Liver (tissue), 9 donors: ENCODE results near the gene KYNU. TPM values are rescaled to one million over a fixed set of nuclear protein-coding genes. Genes with fewer than 3 reads are reported as not detected.

Experiments
- DNase-seq: peaks from one replicate; pipeline ENCODE4 v3.0.0-alpha.2; 2017; ENCODE audit warnings: low spot score
- H3K27ac ChIP-seq, 2 donors: one replicate each; pipeline ENCODE4 v1.7.0; 2013; ENCODE audit warnings: inconsistent platforms in 2 of 2, low read length in 2 of 2, control low read depth in 1 of 2, low read depth in 1 of 2, mild to moderate bottlenecking in 1 of 2
- H3K27me3 ChIP-seq, 4 donors: one replicate each; pipeline versions ENCODE4 v1.6.1 to v1.7.0; 2013; ENCODE audit warnings: low read length in 3 of 4, inconsistent platforms in 1 of 4, mild to moderate bottlenecking in 1 of 4, moderate library complexity in 1 of 4; ENCODE audit not compliant: control insufficient read depth in 4 of 4, insufficient read depth in 4 of 4
- H3K36me3 ChIP-seq, 4 donors: one replicate each; pipeline versions ENCODE4 v1.6.1 to v1.7.0; 2013; ENCODE audit warnings: low read length in 3 of 4, mild to moderate bottlenecking in 3 of 4, low read depth in 1 of 4, moderate library complexity in 1 of 4; ENCODE audit not compliant: control insufficient read depth in 4 of 4, insufficient read depth in 3 of 4
- H3K4me1 ChIP-seq, 4 donors: one replicate each; pipeline versions ENCODE4 v1.6.1 to v1.7.0; 2013; ENCODE audit warnings: low read length in 3 of 4, mild to moderate bottlenecking in 3 of 4, moderate library complexity in 1 of 4; ENCODE audit not compliant: control insufficient read depth in 4 of 4, insufficient read depth in 4 of 4
- H3K4me3 ChIP-seq, 3 donors: one replicate each; pipeline versions ENCODE4 v1.6.1 to v1.7.0; 2013; ENCODE audit warnings: low read length in 3 of 3, control low read depth in 1 of 3, low read depth in 1 of 3, mild to moderate bottlenecking in 1 of 3
- H3K9ac ChIP-seq, 2 donors: one replicate each; pipeline ENCODE4 v1.7.0; 2013; ENCODE audit warnings: low read length in 2 of 2, mild to moderate bottlenecking in 2 of 2, moderate library complexity in 2 of 2, control low read depth in 1 of 2, low read depth in 1 of 2
- H3K9me3 ChIP-seq, 4 donors: one replicate each; pipeline versions ENCODE4 v1.6.1 to v1.7.0; 2013; ENCODE audit warnings: low read length in 3 of 4; ENCODE audit not compliant: control insufficient read depth in 4 of 4
- FOXA1 ChIP-seq: IDR thresholded peaks from 2 replicates; pipeline ENCODE4 v1.6.1; 2016; ENCODE audit warnings: antibody characterized with exemption
- FOXA2 ChIP-seq: IDR thresholded peaks from 2 replicates; pipeline ENCODE4 v1.6.1; 2016; ENCODE audit warnings: antibody characterized with exemption
- GABPA ChIP-seq, 2 donors: IDR thresholded peaks in 1 of 2; conservative IDR thresholded peaks in 1 of 2; 2 replicates each; pipeline ENCODE4 v1.6.1; 2016; ENCODE audit warnings: antibody characterized with exemption in 2 of 2, mild to moderate bottlenecking in 1 of 2, moderate library complexity in 1 of 2
- HNF4A ChIP-seq, 2 donors: conservative IDR thresholded peaks; 2 replicates each; pipeline ENCODE4 v1.6.1; 2016; ENCODE audit warnings: antibody characterized with exemption in 2 of 2, mild to moderate bottlenecking in 2 of 2
- HNF4G ChIP-seq: IDR thresholded peaks from 2 replicates; pipeline ENCODE4 v1.6.1; 2016; ENCODE audit warnings: antibody characterized with exemption
- JUND ChIP-seq, 2 donors: IDR thresholded peaks; 2 replicates each; pipeline ENCODE4 v1.6.1; 2016; ENCODE audit warnings: antibody characterized with exemption in 2 of 2
- RAD21 ChIP-seq, 2 donors: IDR thresholded peaks; 2 replicates each; pipeline ENCODE4 v1.6.1; 2016; ENCODE audit warnings: antibody characterized with exemption in 2 of 2, mild to moderate bottlenecking in 2 of 2
- RXRA ChIP-seq, 2 donors: IDR thresholded peaks; 2 replicates each; pipeline ENCODE4 v1.6.1; 2017 to 2018; ENCODE audit warnings: antibody characterized with exemption in 2 of 2, mild to moderate bottlenecking in 1 of 2
- SP1 ChIP-seq: IDR thresholded peaks from 2 replicates; pipeline ENCODE4 v1.6.1; 2018; ENCODE audit warnings: antibody characterized with exemption, mild to moderate bottlenecking
- TAF1 ChIP-seq: conservative IDR thresholded peaks from 2 replicates; pipeline ENCODE4 v1.6.1; 2016; ENCODE audit warnings: antibody characterized with exemption, mild to moderate bottlenecking
- WGBS: extraction: QIAGEN DNeasy Blood & Tissue Kit; methylation state at CpG from one replicate; pipeline ENCODE4 v1.1.7; 2013; 5-methylcytosine and 5-hydroxymethylcytosine counted together
- polyA plus RNA-seq, 2 donors: library from polyadenylated mRNA; stranded (reverse) in 1 of 2; unstranded in 1 of 2; fragments of 200-250 nt in 1 of 2; fragments of >200 nt in 1 of 2; fragmentation: Nextera tagmentation in 1 of 2; extraction: Ambion mirVana in 1 of 2; gene quantifications; one replicate each; pipeline versions ENCODE4 v1.2.1 to v1.2.3, GENCODE V29; 2013 to 2015
- total RNA-seq, 2 donors: library from RNA; depleted of rRNA; stranded (reverse); fragments of >200 nt; gene quantifications; one replicate each; pipeline ENCODE4 v1.2.3, GENCODE V29; 2014
- TF ChIP-seq, protein P1 (sequence below): fragments of 150-350 bp; IDR thresholded peaks from 2 replicates; pipeline ENCODE4 v1.5.1; 2017; ENCODE audit warnings: improper control_type of control experiment, low read depth, low read length; ENCODE audit not compliant: missing input control
- TF ChIP-seq, protein P2 (sequence below): IDR thresholded peaks from 2 replicates; pipeline ENCODE4 v1.6.1; 2016; ENCODE audit warnings: antibody characterized with exemption
- TF ChIP-seq, protein P3 (sequence below): IDR thresholded peaks from 2 replicates; pipeline ENCODE4 v1.6.1; 2016; ENCODE audit warnings: antibody characterized with exemption
- TF ChIP-seq, protein P4 (sequence below): IDR thresholded peaks from 2 replicates; pipeline ENCODE4 v1.6.1; 2016; ENCODE audit warnings: antibody characterized with exemption, mild to moderate bottlenecking
- TF ChIP-seq, protein P5 (sequence below): IDR thresholded peaks from 2 replicates; pipeline ENCODE4 v1.6.1; 2016; ENCODE audit warnings: antibody characterized with exemption
- donor health status: healthy.
- donor health status: healthy.
- donor health status: healthy.
- donor health status: healthy.
- donor health status: healthy.

KYNU gene
- total and polyA plus RNA-seq, 4 donors: 24.0 to 64.3 (median 32.8) TPM

DNA sequence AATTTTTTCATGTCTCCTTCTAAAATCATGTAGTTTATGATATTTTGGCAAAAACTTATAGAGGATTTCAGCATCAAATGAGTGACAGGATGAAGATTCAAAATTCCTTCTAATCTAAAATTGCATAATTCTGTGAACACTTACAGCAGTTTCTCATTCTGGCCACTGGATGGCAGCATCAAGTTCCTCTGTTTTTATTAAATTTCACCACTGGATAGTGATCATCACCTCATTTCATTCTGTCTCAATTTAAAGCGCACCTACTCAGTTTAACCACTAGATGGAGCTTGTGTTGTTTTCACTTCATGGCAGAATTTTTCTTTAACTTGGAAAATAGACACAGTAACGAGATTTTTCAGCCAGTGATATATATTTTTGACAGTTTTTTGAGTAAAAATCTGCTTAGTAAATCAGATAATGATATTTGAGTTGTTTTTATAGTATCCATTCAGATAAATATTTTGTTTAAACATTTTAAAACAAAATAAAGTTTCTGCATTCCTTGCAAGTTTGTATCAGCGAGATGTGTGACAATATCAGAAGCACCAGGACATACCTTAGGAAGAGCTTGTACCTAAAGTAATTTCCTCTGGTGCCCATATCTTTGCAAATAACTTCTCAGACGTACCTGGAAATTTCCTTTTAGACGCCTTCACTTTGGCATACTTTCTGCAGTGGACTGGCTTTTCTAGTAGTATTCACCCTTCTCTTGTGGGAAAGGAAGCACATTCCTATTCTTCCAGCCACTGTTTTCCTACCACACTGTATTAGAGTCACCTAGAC lies 157.0 kb downstream of the KYNU start:
- Histone ChIP-seq H3K27me3 (no peaks in the 10 kb centered on the region), H3K4me3 (no peak overlapping the region), H3K9me3 (no peaks in the 10 kb centered on the region), H3K36me3 (peaks cover 2 to 15% (median 10%) of the 10 kb centered on the region in 4 donors), H3K27ac (no peak overlapping the region), H3K9ac (no peak overlapping the region), H3K4me1 (no peaks in the 10 kb centered on the region)
- DNase-seq: peak; percentile 46
- 47% methylated on average over 5 of the region's 5 CpGs for WGBS
- TF ChIP-seq, protein P1, sequence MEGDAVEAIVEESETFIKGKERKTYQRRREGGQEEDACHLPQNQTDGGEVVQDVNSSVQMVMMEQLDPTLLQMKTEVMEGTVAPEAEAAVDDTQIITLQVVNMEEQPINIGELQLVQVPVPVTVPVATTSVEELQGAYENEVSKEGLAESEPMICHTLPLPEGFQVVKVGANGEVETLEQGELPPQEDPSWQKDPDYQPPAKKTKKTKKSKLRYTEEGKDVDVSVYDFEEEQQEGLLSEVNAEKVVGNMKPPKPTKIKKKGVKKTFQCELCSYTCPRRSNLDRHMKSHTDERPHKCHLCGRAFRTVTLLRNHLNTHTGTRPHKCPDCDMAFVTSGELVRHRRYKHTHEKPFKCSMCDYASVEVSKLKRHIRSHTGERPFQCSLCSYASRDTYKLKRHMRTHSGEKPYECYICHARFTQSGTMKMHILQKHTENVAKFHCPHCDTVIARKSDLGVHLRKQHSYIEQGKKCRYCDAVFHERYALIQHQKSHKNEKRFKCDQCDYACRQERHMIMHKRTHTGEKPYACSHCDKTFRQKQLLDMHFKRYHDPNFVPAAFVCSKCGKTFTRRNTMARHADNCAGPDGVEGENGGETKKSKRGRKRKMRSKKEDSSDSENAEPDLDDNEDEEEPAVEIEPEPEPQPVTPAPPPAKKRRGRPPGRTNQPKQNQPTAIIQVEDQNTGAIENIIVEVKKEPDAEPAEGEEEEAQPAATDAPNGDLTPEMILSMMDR: peak; percentile 99
- no peak for TF ChIP-seq TAF1
- no peak for TF ChIP-seq GABPA (IDR thresholded peaks at IDR 0.05 in 1 of 2, conservative IDR thresholded peaks at IDR 0.05 in 1 of 2)
- no peak for TF ChIP-seq FOXA2
- peak; percentile 92 to 95 for TF ChIP-seq RAD21 (IDR thresholded peaks at IDR 0.05)
- TF ChIP-seq, protein P2, sequence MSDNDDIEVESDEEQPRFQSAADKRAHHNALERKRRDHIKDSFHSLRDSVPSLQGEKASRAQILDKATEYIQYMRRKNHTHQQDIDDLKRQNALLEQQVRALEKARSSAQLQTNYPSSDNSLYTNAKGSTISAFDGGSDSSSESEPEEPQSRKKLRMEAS: no peak
- TF ChIP-seq HNF4G: no peak
- TF ChIP-seq, protein P3, sequence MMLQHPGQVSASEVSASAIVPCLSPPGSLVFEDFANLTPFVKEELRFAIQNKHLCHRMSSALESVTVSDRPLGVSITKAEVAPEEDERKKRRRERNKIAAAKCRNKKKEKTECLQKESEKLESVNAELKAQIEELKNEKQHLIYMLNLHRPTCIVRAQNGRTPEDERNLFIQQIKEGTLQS: no peak
- TF ChIP-seq RXRA (IDR thresholded peaks at IDR 0.05): peak in 1 of 2 donors; percentile 24
- TF ChIP-seq, protein P4, sequence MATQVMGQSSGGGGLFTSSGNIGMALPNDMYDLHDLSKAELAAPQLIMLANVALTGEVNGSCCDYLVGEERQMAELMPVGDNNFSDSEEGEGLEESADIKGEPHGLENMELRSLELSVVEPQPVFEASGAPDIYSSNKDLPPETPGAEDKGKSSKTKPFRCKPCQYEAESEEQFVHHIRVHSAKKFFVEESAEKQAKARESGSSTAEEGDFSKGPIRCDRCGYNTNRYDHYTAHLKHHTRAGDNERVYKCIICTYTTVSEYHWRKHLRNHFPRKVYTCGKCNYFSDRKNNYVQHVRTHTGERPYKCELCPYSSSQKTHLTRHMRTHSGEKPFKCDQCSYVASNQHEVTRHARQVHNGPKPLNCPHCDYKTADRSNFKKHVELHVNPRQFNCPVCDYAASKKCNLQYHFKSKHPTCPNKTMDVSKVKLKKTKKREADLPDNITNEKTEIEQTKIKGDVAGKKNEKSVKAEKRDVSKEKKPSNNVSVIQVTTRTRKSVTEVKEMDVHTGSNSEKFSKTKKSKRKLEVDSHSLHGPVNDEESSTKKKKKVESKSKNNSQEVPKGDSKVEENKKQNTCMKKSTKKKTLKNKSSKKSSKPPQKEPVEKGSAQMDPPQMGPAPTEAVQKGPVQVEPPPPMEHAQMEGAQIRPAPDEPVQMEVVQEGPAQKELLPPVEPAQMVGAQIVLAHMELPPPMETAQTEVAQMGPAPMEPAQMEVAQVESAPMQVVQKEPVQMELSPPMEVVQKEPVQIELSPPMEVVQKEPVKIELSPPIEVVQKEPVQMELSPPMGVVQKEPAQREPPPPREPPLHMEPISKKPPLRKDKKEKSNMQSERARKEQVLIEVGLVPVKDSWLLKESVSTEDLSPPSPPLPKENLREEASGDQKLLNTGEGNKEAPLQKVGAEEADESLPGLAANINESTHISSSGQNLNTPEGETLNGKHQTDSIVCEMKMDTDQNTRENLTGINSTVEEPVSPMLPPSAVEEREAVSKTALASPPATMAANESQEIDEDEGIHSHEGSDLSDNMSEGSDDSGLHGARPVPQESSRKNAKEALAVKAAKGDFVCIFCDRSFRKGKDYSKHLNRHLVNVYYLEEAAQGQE: peak; percentile 20
- peak; percentile 28 to 36 for TF ChIP-seq JUND (IDR thresholded peaks at IDR 0.05)
- TF ChIP-seq SP1: no peak
- TF ChIP-seq, protein P5, sequence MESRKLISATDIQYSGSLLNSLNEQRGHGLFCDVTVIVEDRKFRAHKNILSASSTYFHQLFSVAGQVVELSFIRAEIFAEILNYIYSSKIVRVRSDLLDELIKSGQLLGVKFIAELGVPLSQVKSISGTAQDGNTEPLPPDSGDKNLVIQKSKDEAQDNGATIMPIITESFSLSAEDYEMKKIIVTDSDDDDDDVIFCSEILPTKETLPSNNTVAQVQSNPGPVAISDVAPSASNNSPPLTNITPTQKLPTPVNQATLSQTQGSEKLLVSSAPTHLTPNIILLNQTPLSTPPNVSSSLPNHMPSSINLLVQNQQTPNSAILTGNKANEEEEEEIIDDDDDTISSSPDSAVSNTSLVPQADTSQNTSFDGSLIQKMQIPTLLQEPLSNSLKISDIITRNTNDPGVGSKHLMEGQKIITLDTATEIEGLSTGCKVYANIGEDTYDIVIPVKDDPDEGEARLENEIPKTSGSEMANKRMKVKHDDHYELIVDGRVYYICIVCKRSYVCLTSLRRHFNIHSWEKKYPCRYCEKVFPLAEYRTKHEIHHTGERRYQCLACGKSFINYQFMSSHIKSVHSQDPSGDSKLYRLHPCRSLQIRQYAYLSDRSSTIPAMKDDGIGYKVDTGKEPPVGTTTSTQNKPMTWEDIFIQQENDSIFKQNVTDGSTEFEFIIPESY: no peak
- TF ChIP-seq HNF4A (conservative IDR thresholded peaks at IDR 0.05): no peak
- TF ChIP-seq FOXA1: no peak
